Bronchial epithelial cell (primary cell): Measurements from ENCODE around the gene DPYSL5. TPM values are rescaled to one million over a fixed set of nuclear protein-coding genes. Genes with fewer than 3 reads are reported as not detected.
A peak's percentile ranks its signal among the peaks of the same experiment; 100 is the strongest.

Experiments used
- DNase-seq: peaks from one replicate; pipeline ENCODE4 v3.0.0-alpha.2; 2010; ENCODE audit warnings: low read depth
- FAIRE-seq: peaks from 2 replicates; lab custom pipeline; 2011; peaks lifted over from hg19 to GRCh38; lab: Jason Lieb, UNC
- H3K27me3 ChIP-seq: 2 replicates; pipeline ENCODE4 v1.5.1; 2011; ENCODE audit warnings: low read length; ENCODE audit not compliant: control insufficient read depth, insufficient read depth
- H3K36me3 ChIP-seq: 2 replicates; pipeline ENCODE4 v1.5.1; 2011; ENCODE audit warnings: low read length; ENCODE audit not compliant: control insufficient read depth, insufficient read depth
- H3K4me3 ChIP-seq: 2 replicates; pipeline ENCODE4 v1.5.1; 2011; ENCODE audit warnings: mild to moderate bottlenecking, low read depth, low read length, control low read depth
- CTCF ChIP-seq: IDR thresholded peaks from 2 replicates; pipeline ENCODE4 v1.5.1; 2011; ENCODE audit warnings: mild to moderate bottlenecking, moderate library complexity, low read length, control low read depth, inconsistent platforms; ENCODE audit not compliant: insufficient read depth, severe bottlenecking
- total RNA-seq: library from RNA; depleted of rRNA; stranded (reverse); fragments of >200 nt; gene quantifications from 2 replicates; pipeline ENCODE4 v1.2.1, GENCODE V29; 2014

DPYSL5 gene
- total RNA-seq, 1 donor from 2014 or later, result not detected

GRCh38 chr2:26940001-26940400 lies 92.1 kb downstream of the DPYSL5 start:
- TF ChIP-seq CTCF, result no peak
- FAIRE-seq (no peak), DNase-seq (no peak)
- peaks cover 4% of the 10 kb centered on the region for H3K27me3 ChIP-seq
- H3K36me3 ChIP-seq, result no peaks in the 10 kb centered on the region
- no peak overlapping the region for H3K4me3 ChIP-seq

DNA sequence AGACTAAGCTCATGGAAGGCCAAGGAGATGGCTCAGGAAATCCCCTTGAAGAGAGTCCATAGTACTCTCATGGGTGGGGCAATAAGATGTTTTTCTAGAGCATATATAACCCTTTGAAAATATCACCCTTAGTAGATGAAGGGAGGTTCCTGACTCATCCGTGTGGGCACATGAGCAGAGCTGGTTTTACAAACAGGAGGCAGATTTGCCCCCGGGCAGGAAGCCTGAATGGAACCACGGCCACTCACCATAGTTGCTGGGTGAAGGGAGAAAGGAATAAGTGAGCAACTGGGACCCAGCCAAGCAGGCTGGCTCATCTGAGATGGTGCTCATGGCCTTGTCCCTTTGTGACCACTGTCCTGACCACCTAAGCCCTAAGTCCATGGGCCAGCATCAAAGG lies 93.6 kb downstream of the DPYSL5 start:
- TF ChIP-seq CTCF, result no peak
- Histone ChIP-seq H3K4me3 (no peak overlapping the region), H3K36me3 (no peaks in the 10 kb centered on the region), H3K27me3 (peaks cover 5% of the 10 kb centered on the region)
- DNase-seq (peak; percentile 77), FAIRE-seq (no peak)

GRCh38 chr2:26942543-26943295 lies 94.8 kb downstream of the DPYSL5 start:
- FAIRE-seq (no peak), DNase-seq (peak; percentile 35)
- Histone ChIP-seq H3K27me3 (peaks cover 5% of the 10 kb centered on the region), H3K36me3 (no peaks in the 10 kb centered on the region), H3K4me3 (no peak overlapping the region)
- peak; percentile 87 for TF ChIP-seq CTCF

GRCh38 chr2:26945991-26946750 lies 98.2 kb downstream of the DPYSL5 start:
- no peak for TF ChIP-seq CTCF
- FAIRE-seq, result no peak

DNA sequence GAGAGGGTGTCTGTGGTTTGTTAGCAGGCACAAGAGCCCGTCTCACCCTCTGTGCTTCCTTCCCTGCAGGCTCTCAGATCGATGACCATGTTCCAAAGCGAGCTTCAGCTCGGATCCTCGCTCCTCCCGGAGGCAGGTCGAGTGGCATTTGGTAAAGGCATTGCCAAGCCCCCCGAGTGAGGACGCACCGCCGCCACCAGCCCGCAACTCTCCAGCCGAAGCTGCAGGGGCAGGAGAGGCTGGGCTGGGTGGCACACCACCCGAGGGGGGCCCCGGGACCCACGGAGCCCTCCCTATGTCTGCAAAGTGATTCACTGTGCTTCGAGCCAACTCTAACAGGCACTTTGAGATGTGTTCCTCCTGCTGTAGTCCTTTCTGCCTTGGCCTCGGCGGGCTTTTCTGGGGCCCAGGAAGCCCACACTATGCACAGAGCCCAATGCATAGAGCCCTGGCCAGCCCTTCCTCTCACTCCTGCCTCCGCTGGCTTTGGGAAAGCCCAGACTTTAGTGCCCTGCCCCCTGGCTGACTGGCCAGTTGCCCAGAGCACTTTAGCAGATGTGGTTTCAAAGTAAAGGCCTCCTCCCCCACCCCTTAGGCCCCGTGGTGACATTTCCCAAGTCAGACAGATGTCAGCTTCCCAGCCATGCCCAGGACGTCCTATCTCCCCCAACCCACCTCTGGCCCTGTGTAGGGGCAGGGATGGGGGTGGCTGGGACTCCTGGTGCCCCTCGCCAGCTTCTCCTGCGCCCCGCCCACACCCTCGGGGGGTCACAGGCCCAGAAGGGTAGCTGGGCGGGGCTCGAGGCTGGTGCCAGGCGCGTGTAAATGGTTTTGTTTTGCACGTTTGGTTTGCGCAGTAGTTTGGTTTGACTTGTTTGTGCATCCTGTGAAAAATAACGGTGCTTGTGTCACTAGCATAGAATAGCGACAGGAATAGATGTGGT lies 99.2 kb downstream of the DPYSL5 start:
- H3K36me3 ChIP-seq, result no peaks in the 10 kb centered on the region
- no peak for DNase-seq
- peaks cover 7% of the 10 kb centered on the region for H3K27me3 ChIP-seq
- no peak overlapping the region for H3K4me3 ChIP-seq
- no peak for FAIRE-seq
- TF ChIP-seq CTCF, result no peak

More at GRCh38 chr2:26945991-26946750, 98.2 kb downstream of the DPYSL5 start:
- DNase-seq, result no peak
- peaks cover 5% of the 10 kb centered on the region for H3K27me3 ChIP-seq
- H3K36me3 ChIP-seq, result no peaks in the 10 kb centered on the region
- H3K4me3 ChIP-seq, result no peak overlapping the region
